Measurements from ENCODE around the gene MAML1. TPM values are rescaled to one million over a fixed set of nuclear protein-coding genes. Genes with fewer than 3 reads are reported as not detected.
A peak's percentile ranks its signal among the peaks of the same experiment; 100 is the strongest.

MAML1 gene
- total and polyA plus RNA-seq, 10 of the 15 experiments (the other 5 are each of a cell fraction or from before 2014, with no cell fraction given), result 0.42 to 23.9 (median 7.3) TPM

DNA sequence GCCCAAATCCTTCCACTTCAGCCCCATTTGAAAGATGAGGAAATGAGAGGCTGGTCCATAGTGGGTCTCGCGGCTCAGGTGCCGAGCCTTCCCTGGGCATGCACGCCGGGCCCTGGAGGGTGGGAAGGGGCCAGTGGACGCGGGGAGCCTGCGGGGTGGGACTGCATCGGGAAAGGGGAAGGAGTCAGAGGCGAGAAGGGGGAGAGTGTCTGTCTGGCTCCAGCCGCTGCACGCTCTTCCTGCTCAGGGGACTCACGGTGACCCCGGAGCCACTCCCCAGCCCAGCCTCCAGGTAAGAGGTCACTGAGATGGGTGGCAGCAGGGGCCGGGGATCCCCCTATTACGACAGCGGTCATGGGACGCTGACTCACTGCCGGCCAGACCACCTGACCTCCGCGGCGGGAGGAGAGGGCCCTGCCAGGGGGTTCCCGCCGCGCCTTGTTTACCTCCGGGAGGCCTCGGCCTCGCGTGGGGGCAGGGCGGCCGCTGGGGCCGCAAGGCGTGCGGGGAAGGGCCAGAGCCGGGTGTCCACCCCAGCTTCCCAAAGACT is 86.2 kb downstream of the MAML1 start (continued):
- TF ChIP-seq MTA3 (IDR thresholded peaks at IDR 0.05; ENCODE audit: borderline replicate concordance, low read length), result no peak
- TF ChIP-seq WRNIP1 (IDR thresholded peaks at IDR 0.05; ENCODE audit: borderline replicate concordance, low read depth, low read length), result no peak
- TF ChIP-seq SIN3A (IDR thresholded peaks at IDR 0.05; ENCODE audit: low read depth, low read length), result no peak
- peak; percentile 81 for TF ChIP-seq POLR2A (IDR thresholded peaks at IDR 0.05; ENCODE audit: low read depth, low read length)
- no peak for TF ChIP-seq ZBED1 (IDR thresholded peaks at IDR 0.05; ENCODE audit: borderline replicate concordance)
- TF ChIP-seq RAD51 (IDR thresholded peaks at IDR 0.05), result peak; percentile 95
- TF ChIP-seq NFXL1 (IDR thresholded peaks at IDR 0.05; ENCODE audit: borderline replicate concordance), result no peak
- TF ChIP-seq, protein P1, sequence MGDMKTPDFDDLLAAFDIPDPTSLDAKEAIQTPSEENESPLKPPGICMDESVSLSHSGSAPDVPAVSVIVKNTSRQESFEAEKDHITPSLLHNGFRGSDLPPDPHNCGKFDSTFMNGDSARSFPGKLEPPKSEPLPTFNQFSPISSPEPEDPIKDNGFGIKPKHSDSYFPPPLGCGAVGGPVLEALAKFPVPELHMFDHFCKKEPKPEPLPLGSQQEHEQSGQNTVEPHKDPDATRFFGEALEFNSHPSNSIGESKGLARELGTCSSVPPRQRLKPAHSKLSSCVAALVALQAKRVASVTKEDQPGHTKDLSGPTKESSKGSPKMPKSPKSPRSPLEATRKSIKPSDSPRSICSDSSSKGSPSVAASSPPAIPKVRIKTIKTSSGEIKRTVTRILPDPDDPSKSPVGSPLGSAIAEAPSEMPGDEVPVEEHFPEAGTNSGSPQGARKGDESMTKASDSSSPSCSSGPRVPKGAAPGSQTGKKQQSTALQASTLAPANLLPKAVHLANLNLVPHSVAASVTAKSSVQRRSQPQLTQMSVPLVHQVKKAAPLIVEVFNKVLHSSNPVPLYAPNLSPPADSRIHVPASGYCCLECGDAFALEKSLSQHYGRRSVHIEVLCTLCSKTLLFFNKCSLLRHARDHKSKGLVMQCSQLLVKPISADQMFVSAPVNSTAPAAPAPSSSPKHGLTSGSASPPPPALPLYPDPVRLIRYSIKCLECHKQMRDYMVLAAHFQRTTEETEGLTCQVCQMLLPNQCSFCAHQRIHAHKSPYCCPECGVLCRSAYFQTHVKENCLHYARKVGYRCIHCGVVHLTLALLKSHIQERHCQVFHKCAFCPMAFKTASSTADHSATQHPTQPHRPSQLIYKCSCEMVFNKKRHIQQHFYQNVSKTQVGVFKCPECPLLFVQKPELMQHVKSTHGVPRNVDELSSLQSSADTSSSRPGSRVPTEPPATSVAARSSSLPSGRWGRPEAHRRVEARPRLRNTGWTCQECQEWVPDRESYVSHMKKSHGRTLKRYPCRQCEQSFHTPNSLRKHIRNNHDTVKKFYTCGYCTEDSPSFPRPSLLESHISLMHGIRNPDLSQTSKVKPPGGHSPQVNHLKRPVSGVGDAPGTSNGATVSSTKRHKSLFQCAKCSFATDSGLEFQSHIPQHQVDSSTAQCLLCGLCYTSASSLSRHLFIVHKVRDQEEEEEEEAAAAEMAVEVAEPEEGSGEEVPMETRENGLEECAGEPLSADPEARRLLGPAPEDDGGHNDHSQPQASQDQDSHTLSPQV (IDR thresholded peaks at IDR 0.05), result no peak; the same call in 1 of the 2 replicates
- no peak for TF ChIP-seq YBX1 (IDR thresholded peaks at IDR 0.05)
- TF ChIP-seq CHD4 (IDR thresholded peaks at IDR 0.05), result no peak
- peak; percentile 91 for TF ChIP-seq CREB1 (IDR thresholded peaks at IDR 0.05; ENCODE audit: low read depth)
- TF ChIP-seq, protein P2, sequence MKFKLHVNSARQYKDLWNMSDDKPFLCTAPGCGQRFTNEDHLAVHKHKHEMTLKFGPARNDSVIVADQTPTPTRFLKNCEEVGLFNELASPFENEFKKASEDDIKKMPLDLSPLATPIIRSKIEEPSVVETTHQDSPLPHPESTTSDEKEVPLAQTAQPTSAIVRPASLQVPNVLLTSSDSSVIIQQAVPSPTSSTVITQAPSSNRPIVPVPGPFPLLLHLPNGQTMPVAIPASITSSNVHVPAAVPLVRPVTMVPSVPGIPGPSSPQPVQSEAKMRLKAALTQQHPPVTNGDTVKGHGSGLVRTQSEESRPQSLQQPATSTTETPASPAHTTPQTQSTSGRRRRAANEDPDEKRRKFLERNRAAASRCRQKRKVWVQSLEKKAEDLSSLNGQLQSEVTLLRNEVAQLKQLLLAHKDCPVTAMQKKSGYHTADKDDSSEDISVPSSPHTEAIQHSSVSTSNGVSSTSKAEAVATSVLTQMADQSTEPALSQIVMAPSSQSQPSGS (IDR thresholded peaks at IDR 0.05; ENCODE audit: low read length), result peak; percentile 48; the same call in 1 of the 2 replicates
- TF ChIP-seq RBBP5 (conservative IDR thresholded peaks at IDR 0.05), result no peak
- TF ChIP-seq, protein P3, sequence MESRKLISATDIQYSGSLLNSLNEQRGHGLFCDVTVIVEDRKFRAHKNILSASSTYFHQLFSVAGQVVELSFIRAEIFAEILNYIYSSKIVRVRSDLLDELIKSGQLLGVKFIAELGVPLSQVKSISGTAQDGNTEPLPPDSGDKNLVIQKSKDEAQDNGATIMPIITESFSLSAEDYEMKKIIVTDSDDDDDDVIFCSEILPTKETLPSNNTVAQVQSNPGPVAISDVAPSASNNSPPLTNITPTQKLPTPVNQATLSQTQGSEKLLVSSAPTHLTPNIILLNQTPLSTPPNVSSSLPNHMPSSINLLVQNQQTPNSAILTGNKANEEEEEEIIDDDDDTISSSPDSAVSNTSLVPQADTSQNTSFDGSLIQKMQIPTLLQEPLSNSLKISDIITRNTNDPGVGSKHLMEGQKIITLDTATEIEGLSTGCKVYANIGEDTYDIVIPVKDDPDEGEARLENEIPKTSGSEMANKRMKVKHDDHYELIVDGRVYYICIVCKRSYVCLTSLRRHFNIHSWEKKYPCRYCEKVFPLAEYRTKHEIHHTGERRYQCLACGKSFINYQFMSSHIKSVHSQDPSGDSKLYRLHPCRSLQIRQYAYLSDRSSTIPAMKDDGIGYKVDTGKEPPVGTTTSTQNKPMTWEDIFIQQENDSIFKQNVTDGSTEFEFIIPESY (IDR thresholded peaks at IDR 0.05), result no peak
- no peak for TF ChIP-seq CBX5 (IDR thresholded peaks at IDR 0.05; ENCODE audit: low read depth)
- TF ChIP-seq TAF1 (IDR thresholded peaks at IDR 0.05; ENCODE audit: borderline replicate concordance, low read depth, low read length), result peak; percentile 43; the same call in 1 of the 2 replicates
- no peak for TF ChIP-seq RAD21 (IDR thresholded peaks at IDR 0.05; ENCODE audit: insufficient read depth, low read depth, low read length)
- TF ChIP-seq, protein P4, sequence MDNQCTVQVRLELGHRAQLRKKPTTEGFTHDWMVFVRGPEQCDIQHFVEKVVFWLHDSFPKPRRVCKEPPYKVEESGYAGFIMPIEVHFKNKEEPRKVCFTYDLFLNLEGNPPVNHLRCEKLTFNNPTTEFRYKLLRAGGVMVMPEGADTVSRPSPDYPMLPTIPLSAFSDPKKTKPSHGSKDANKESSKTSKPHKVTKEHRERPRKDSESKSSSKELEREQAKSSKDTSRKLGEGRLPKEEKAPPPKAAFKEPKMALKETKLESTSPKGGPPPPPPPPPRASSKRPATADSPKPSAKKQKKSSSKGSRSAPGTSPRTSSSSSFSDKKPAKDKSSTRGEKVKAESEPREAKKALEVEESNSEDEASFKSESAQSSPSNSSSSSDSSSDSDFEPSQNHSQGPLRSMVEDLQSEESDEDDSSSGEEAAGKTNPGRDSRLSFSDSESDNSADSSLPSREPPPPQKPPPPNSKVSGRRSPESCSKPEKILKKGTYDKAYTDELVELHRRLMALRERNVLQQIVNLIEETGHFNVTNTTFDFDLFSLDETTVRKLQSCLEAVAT (IDR thresholded peaks at IDR 0.05), result no peak
- TF ChIP-seq BCL11A (IDR thresholded peaks at IDR 0.05; ENCODE audit: low read depth, low read length), result peak; percentile 53
- peak in 1 of 2 experiments; percentile 84; a peak in 3 of 4 replicates for TF ChIP-seq BHLHE40 (IDR thresholded peaks at IDR 0.05; ENCODE audit: borderline replicate concordance in 1 of 2, low read depth in 2 of 2, low read length in 1 of 2)
- peak; percentile 83 to 87; a peak in 3 of 4 replicates for TF ChIP-seq EP300 (IDR thresholded peaks at IDR 0.05; ENCODE audit: borderline replicate concordance in 1 of 2, control insufficient read depth in 1 of 2, low read depth in 2 of 2, low read length in 2 of 2)
- TF ChIP-seq MEF2A (IDR thresholded peaks at IDR 0.05; ENCODE audit: insufficient read depth, low read depth, low read length), result 0 out of 2 replicates have a peak, but pooled peaks have one; percentile 33
